HepG2 (cell line): Measurements from ENCODE around the gene NKAIN4. TPM values are rescaled to one million over a fixed set of nuclear protein-coding genes. Genes with fewer than 3 reads are reported as not detected.

Source experiments
- ATAC-seq: fragments of 200-7000 bp; cut with Tn5 transposase; 3 replicates; pipeline ENCODE4 v1.9.1; 2020; ENCODE audit warnings: mild to moderate bottlenecking, moderate library complexity
- BruUV-seq: library from RNA; stranded (reverse); fragments of 400-500 nt; replicated peaks from 2 replicates; lab custom pipeline; 2021; lab: Mats Ljungman, UMichigan
- CTCF ChIA-PET: fragments of 300-600 bp; formaldehyde crosslinking; extraction: SDS; loops from one replicate; lab custom pipeline; 2021; ENCODE audit warnings: low total read pairs, inconsistent platforms, low intra/inter-chr PET ratio; lab: Yijun Ruan, JAX
- POLR2A ChIA-PET: fragments of 350-600 bp; sonication (Branson Sonifier 250); formaldehyde crosslinking; loops from one replicate; lab custom pipeline; 2020; ENCODE audit warnings: antibody characterized with exemption, inconsistent platforms; lab: Yijun Ruan, JAX
- DNase-seq: peaks from one replicate; pipeline ENCODE4 v3.0.0-alpha.2; 2015; ENCODE audit warnings: low spot score
- FAIRE-seq: peaks from 3 replicates; lab custom pipeline; 2011; peaks lifted over from hg19 to GRCh38; lab: Jason Lieb, UNC
- H2AFZ ChIP-seq: one replicate; pipeline ENCODE4 v1.6.1; 2011; ENCODE audit warnings: low read length, inconsistent platforms
- H3K27ac ChIP-seq: fragments of 300-600 bp; 3 replicates; pipeline ENCODE4 v1.8.0; 2011; ENCODE audit warnings: mixed run types, mild to moderate bottlenecking, mixed read lengths, low read length, inconsistent platforms; ENCODE audit not compliant: insufficient read depth; ENCODE audit errors: extremely low read length
- H3K27me3 ChIP-seq, 2 experiments: fragments of 200-600 bp in 1 of 2; 2 replicates in 1 of 2; 3 replicates in 1 of 2; pipeline versions ENCODE4 v1.6.0 to v1.8.0; 2011; ENCODE audit warnings: low read length in 2 of 2, mild to moderate bottlenecking in 2 of 2, moderate library complexity in 2 of 2, inconsistent platforms in 1 of 2; ENCODE audit not compliant: insufficient read depth in 2 of 2, control insufficient read depth in 1 of 2
- H3K36me3 ChIP-seq, 2 experiments: fragments of 200-600 bp in 1 of 2; replicated peaks in 1 of 2; 2 replicates in 1 of 2; 3 replicates in 1 of 2; pipeline versions ENCODE4 v1.5.1 to v1.8.0; 2011; ENCODE audit warnings: low read length in 2 of 2, inconsistent platforms in 1 of 2; ENCODE audit not compliant: insufficient read depth in 2 of 2, control insufficient read depth in 1 of 2
- H3K4me1 ChIP-seq: 2 replicates; pipeline ENCODE4 v1.5.1; 2012; ENCODE audit warnings: low read length, inconsistent platforms; ENCODE audit not compliant: insufficient read depth
- H3K4me2 ChIP-seq: 2 replicates; pipeline ENCODE4 v1.6.0; 2011; ENCODE audit warnings: low read depth, low read length, inconsistent platforms
- H3K4me3 ChIP-seq, 3 experiments: fragments of 200-600 bp in 1 of 3; sonication (generic), shearing (Covaris generic) in 1 of 3; replicated peaks in 1 of 3; 2 replicates each; pipeline ENCODE4 v1.5.1; 2011 to 2016; ENCODE audit warnings: low read length in 3 of 3, inconsistent platforms in 2 of 3, low read depth in 2 of 3, mild to moderate bottlenecking in 2 of 3, control low read depth in 1 of 3, mixed read lengths in 1 of 3; ENCODE audit not compliant: insufficient read depth in 1 of 3
- H3K79me2 ChIP-seq: one replicate; pipeline ENCODE4 v1.6.1; 2011; ENCODE audit warnings: low read length, inconsistent platforms; ENCODE audit not compliant: insufficient read depth
- H3K9ac ChIP-seq: 2 replicates; pipeline ENCODE4 v1.6.0; 2011; ENCODE audit warnings: mild to moderate bottlenecking, low read depth, low read length, inconsistent platforms; ENCODE audit not compliant: insufficient read depth
- H3K9me3 ChIP-seq: 2 replicates; pipeline ENCODE4 v1.5.1; 2012; ENCODE audit warnings: mild to moderate bottlenecking, low read length
- H4K20me1 ChIP-seq: 2 replicates; pipeline ENCODE4 v1.6.0; 2011; ENCODE audit warnings: inconsistent platforms, mild to moderate bottlenecking, low read length, moderate library complexity; ENCODE audit not compliant: insufficient read depth
- ATM ChIP-seq: fragments of 450-650 bp; IDR thresholded peaks from 2 replicates; pipeline ENCODE4 v1.7.1; 2017; ENCODE audit warnings: mild to moderate bottlenecking, borderline replicate concordance
- MTA1 ChIP-seq: sonication (generic); formaldehyde crosslinking; IDR thresholded peaks from 2 replicates; pipeline ENCODE4 v1.4.0; 2020; ENCODE audit warnings: missing genetic modification reagents, mild to moderate bottlenecking, borderline replicate concordance
- NFKB2 ChIP-seq: sonication (generic); formaldehyde crosslinking; IDR thresholded peaks from 2 replicates; pipeline ENCODE4 v1.4.0; 2020; ENCODE audit warnings: missing genetic modification reagents, borderline replicate concordance
- PHF8 ChIP-seq: sonication (generic); formaldehyde crosslinking; IDR thresholded peaks from 2 replicates; pipeline ENCODE4 v1.5.0; 2020; ENCODE audit warnings: missing genetic modification reagents
- ZC3H4 ChIP-seq: sonication (generic); formaldehyde crosslinking; IDR thresholded peaks from 2 replicates; pipeline ENCODE4 v1.4.0; 2020; ENCODE audit warnings: missing genetic modification reagents, borderline replicate concordance
- ZMYM3 ChIP-seq: sonication (generic); formaldehyde crosslinking; IDR thresholded peaks from 2 replicates; pipeline ENCODE4 v1.5.1; 2020; ENCODE audit warnings: mild to moderate bottlenecking, missing genetic modification reagents
- ZNF569 ChIP-seq: sonication (generic); formaldehyde crosslinking; IDR thresholded peaks from 2 replicates; pipeline ENCODE4 v1.5.0; 2020; ENCODE audit warnings: mild to moderate bottlenecking, missing genetic modification reagents, moderate library complexity, borderline replicate concordance
- ZNF616 ChIP-seq: sonication (generic); formaldehyde crosslinking; IDR thresholded peaks from 2 replicates; pipeline ENCODE4 v1.5.0; 2020; ENCODE audit warnings: low read depth, mild to moderate bottlenecking, missing genetic modification reagents
- WGBS: methylation state at CpG from one replicate; pipeline ENCODE4 v1.1.6; 2017; ENCODE audit warnings: low lambda C conversion rate; 5-methylcytosine and 5-hydroxymethylcytosine counted together
- in situ Hi-C: cut with HindIII; loops from 2 replicates; pipeline ENCODE4 v1.10.0; 2017; ENCODE audit warnings: low pct_unique_long_range_greater_than_20kb; ENCODE audit not compliant: extremely low pct_ligation_motif_present
- intact Hi-C: fragments of 100-400 bp; cut with micrococcal nuclease; formaldehyde crosslinking; loops from one replicate; pipeline ENCODE4 v1.10.0; 2022; ENCODE audit not compliant: unreplicated experiment
- polyA plus RNA-seq, 8 experiments: library from polyadenylated mRNA; depleted of rRNA in 3 of 8; stranded (reverse) in 7 of 8; unstranded in 1 of 8; fragments of >200 nt; fragmentation: Illumina TruSeq in 4 of 8; extraction: Trizol in 4 of 8; gene quantifications; 2 replicates each; pipeline versions ENCODE4 v1.2.1 to v1.2.3, GENCODE V29; 2011 to 2016; ENCODE audit warnings: low read depth in 4 of 8, missing spikeins in 1 of 8, mixed read lengths in 1 of 8; ENCODE audit not compliant: insufficient read depth in 1 of 8
- total RNA-seq, 5 experiments: library from RNA; depleted of rRNA; stranded (reverse); fragments of >200 nt; fragmentation: Illumina TruSeq; extraction: Trizol; gene quantifications; 2 replicates each; pipeline ENCODE4 v1.2.3, GENCODE V29; 2016; ENCODE audit warnings: low read depth in 1 of 5
- TF ChIP-seq, protein P1 (sequence below): sonication (generic); formaldehyde crosslinking; IDR thresholded peaks from 2 replicates; pipeline ENCODE4 v1.4.0; 2020; ENCODE audit warnings: low read depth, mild to moderate bottlenecking, missing genetic modification reagents
- TF ChIP-seq, protein P2 (sequence below): sonication (generic); formaldehyde crosslinking; IDR thresholded peaks from 2 replicates; pipeline ENCODE4 v1.9.0; 2021; ENCODE audit warnings: missing genetic modification reagents, borderline replicate concordance

The NKAIN4 gene
- total and polyA plus RNA-seq, 2 of the 13 experiments (the other 11 are each of a cell fraction or from before 2014, with no cell fraction given): not detected

DNA sequence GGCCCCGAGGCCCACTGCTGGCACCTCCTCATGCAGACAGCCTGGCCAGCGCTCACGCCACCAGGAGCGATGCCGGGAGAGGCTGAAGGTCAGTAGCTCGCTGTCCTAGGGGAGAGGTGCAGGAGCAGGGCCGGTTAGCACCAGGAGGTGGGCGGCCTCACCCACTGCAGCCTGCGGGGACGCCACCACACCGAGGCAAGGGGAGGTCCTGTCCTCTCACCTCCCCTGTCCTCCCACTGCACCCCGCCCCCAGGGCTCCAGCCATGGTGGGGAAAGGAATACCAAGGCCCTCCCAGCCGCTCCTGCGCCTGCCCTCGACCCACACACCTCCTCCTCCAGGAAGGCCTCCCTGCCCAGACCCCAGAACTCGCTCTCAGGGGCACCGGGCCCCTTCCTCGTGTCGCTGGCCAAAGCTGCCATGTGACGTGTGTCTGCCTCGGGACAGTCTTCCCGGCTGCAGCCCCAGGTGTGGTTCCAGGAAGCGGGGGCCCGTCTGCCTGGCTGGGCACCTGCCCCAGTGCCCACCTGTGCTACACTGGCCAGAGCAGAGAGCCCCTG is 6.5 kb downstream of the NKAIN4 start:
- POLR2A ChIA-PET: no interaction called here
- ATAC-seq: peak; percentile 15
- DNase-seq: no peak
- intact Hi-C loops: loop anchor here (10.0 kb wide), 1 partner anchor 193 kb away; no protein-coding TSS in a partner anchor
- H3K9ac ChIP-seq: no peak overlapping the region
- H4K20me1 ChIP-seq: no peaks in the 10 kb centered on the region; the same call in 1 of the 2 replicates
- no peaks in the 10 kb centered on the region for H3K79me2 ChIP-seq
- H3K4me2 ChIP-seq: no peak overlapping the region
- H3K36me3 ChIP-seq: no peaks in the 10 kb centered on the region
- TF ChIP-seq ZC3H4 (CRISPR knock-in tag) (no peak), ZMYM3 (CRISPR knock-in tag) (0 out of 2 replicates have a peak, but pooled peaks have one; percentile 26), ATM (no peak), PHF8 (CRISPR knock-in tag) (no peak), ZNF569 (no peak), ZNF616 (no peak), NFKB2 (0 out of 2 replicates have a peak, but pooled peaks have one; percentile 29), MTA1 (peak; percentile 9; the same call in 1 of the 2 replicates)
- TF ChIP-seq, protein P1, sequence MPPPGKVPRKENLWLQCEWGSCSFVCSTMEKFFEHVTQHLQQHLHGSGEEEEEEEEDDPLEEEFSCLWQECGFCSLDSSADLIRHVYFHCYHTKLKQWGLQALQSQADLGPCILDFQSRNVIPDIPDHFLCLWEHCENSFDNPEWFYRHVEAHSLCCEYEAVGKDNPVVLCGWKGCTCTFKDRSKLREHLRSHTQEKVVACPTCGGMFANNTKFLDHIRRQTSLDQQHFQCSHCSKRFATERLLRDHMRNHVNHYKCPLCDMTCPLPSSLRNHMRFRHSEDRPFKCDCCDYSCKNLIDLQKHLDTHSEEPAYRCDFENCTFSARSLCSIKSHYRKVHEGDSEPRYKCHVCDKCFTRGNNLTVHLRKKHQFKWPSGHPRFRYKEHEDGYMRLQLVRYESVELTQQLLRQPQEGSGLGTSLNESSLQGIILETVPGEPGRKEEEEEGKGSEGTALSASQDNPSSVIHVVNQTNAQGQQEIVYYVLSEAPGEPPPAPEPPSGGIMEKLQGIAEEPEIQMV (CRISPR knock-in tag): no peak
- TF ChIP-seq, protein P2, sequence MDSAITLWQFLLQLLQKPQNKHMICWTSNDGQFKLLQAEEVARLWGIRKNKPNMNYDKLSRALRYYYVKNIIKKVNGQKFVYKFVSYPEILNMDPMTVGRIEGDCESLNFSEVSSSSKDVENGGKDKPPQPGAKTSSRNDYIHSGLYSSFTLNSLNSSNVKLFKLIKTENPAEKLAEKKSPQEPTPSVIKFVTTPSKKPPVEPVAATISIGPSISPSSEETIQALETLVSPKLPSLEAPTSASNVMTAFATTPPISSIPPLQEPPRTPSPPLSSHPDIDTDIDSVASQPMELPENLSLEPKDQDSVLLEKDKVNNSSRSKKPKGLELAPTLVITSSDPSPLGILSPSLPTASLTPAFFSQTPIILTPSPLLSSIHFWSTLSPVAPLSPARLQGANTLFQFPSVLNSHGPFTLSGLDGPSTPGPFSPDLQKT (CRISPR knock-in tag): 0 out of 2 replicates have a peak, but pooled peaks have one; percentile 21
- TF ChIP-seq, all 625 proteins: peak for 4
- no peak overlapping the region for H3K27ac ChIP-seq
- CTCF ChIA-PET: no interaction called here
- H3K4me3 ChIP-seq: no peak overlapping the region
- BruUV-seq: no TSS peak
- no peaks in the 10 kb centered on the region for H3K9me3 ChIP-seq
- no peaks in the 10 kb centered on the region for H3K4me1 ChIP-seq
- H3K27me3 ChIP-seq: peaks cover 22 to 84% of the 10 kb centered on the region in 2 experiments
- whole genome bisulfite sequencing: 32% methylated on average over 23 of the region's 24 CpGs
- H2AFZ ChIP-seq: no peak overlapping the region
- FAIRE-seq: no peak
- in situ Hi-C loops: no loop called here
